Gastrocnemius medialis (tissue), 4 donors: ENCODE results near the gene SSBP2.

Experiments
- CTCF ChIP-seq, 5 experiments: fragments of 450-650 bp in 3 of 5; fragments of 200-600 bp in 2 of 5; sonication (generic) in 2 of 5; IDR thresholded peaks in 4 of 5; conservative IDR thresholded peaks in 1 of 5; 1 replicate in 4 of 5; 2 replicates in 1 of 5; pipeline ENCODE4 v1.5.1; 2016 to 2019; ENCODE audit warnings: antibody characterized with exemption in 5 of 5, mild to moderate bottlenecking in 3 of 5, moderate library complexity in 3 of 5
- POLR2A ChIP-seq, 2 donors: fragments of 450-650 bp; IDR thresholded peaks; one replicate each; pipeline ENCODE4 v1.6.1; 2017; ENCODE audit warnings: antibody characterized with exemption in 2 of 2, mild to moderate bottlenecking in 2 of 2, moderate library complexity in 2 of 2

DNA sequence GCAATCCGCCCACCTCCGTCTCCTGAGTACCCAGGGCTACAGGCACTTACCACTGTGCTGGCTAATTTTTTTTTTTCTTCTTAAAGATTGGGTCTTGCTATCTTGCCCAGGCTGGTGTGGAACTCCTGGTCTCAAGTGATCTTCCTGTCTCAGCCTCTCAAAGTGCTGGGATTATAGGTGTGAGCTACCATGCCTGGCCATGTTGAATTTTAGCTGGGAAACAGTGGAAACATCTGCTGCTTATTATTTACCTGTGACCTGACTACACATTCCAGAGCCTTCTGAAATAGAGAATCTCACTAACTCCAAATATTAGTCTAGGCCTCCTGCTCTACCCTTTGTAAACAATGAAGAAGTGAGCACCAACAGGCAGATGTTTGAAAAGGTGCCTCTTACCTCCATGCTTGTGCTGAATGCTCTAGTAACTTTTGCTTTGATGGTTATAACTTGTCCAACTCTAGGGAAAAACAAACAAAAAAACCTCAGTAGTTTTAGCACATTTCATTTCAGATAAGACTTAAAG, 379.5 kb downstream of the SSBP2 start:
- TF ChIP-seq CTCF (IDR thresholded peaks at IDR 0.05 in 4 of 5, conservative IDR thresholded peaks at IDR 0.05 in 1 of 5), result no peak
- no peak for TF ChIP-seq POLR2A (IDR thresholded peaks at IDR 0.05)
